Breast epithelium (tissue), 4 donors: ENCODE data around the gene CRHR2. TPM values are rescaled to one million over a fixed set of nuclear protein-coding genes. Genes with fewer than 3 reads are reported as not detected.

Experiments
- DNase-seq, 2 donors: peaks; one replicate each; pipeline ENCODE4 v3.0.0-alpha.2; 2019; ENCODE audit warnings: low spot score in 2 of 2
- H3K27ac ChIP-seq, 2 donors: fragments of 200-600 bp; sonication (generic) in 1 of 2; one replicate each; pipeline ENCODE4 v1.5.1; 2016 to 2019; ENCODE audit warnings: mild to moderate bottlenecking in 1 of 2
- H3K27me3 ChIP-seq, 2 donors: fragments of 200-600 bp; sonication (generic) in 1 of 2; one replicate each; pipeline versions ENCODE4 v1.5.1 to v1.6.0; 2017 to 2019; ENCODE audit warnings: control low read depth in 1 of 2, mild to moderate bottlenecking in 1 of 2
- H3K36me3 ChIP-seq: fragments of 200-600 bp; one replicate; pipeline ENCODE4 v1.5.1; 2019
- H3K4me1 ChIP-seq, 2 donors: fragments of 200-600 bp; sonication (generic); one replicate each; pipeline ENCODE4 v1.5.1; 2016 to 2019; ENCODE audit warnings: control low read depth in 1 of 2
- H3K4me3 ChIP-seq, 3 donors: fragments of 200-600 bp; sonication (generic); 1 replicate in 2 of 3; 2 replicates in 1 of 3; pipeline ENCODE4 v1.5.1; 2016 to 2019; ENCODE audit warnings: mild to moderate bottlenecking in 3 of 3, moderate library complexity in 2 of 3
- H3K9me3 ChIP-seq, 2 donors: fragments of 200-600 bp; sonication (generic) in 1 of 2; one replicate each; pipeline ENCODE4 v1.5.1; 2016 to 2019; ENCODE audit warnings: control low read depth in 1 of 2
- POLR2A ChIP-seq: fragments of 450-650 bp; IDR thresholded peaks from one replicate; pipeline ENCODE4 v1.6.1; 2016; ENCODE audit warnings: antibody characterized with exemption, mild to moderate bottlenecking, moderate library complexity
- POLR2AphosphoS5 ChIP-seq, 3 donors: sonication (generic); formaldehyde crosslinking; IDR thresholded peaks; one replicate each; pipeline ENCODE4 v1.6.1; 2017; ENCODE audit warnings: antibody characterized with exemption in 3 of 3
- intact Hi-C: fragments of 100-400 bp; cut with DNase I; formaldehyde crosslinking; loops from one replicate; pipeline ENCODE4 v1.15.1; 2023; ENCODE audit warnings: low total_unique reads
- total RNA-seq, 3 donors: library from RNA; depleted of rRNA; stranded (reverse); fragments of >200 nt; gene quantifications; one replicate each; pipeline ENCODE4 v1.1.0, GENCODE V29; 2016
- TF ChIP-seq, protein P1 (sequence below), 3 donors: fragments of 450-650 bp; IDR thresholded peaks; one replicate each; pipeline ENCODE4 v1.5.1; 2016 to 2017; ENCODE audit warnings: antibody characterized with exemption in 3 of 3, mild to moderate bottlenecking in 3 of 3, moderate library complexity in 3 of 3

CRHR2 gene
- total RNA-seq, 3 donors from 2014 or later, result under 0.01 to 0.16 (median 0.15) TPM

DNA sequence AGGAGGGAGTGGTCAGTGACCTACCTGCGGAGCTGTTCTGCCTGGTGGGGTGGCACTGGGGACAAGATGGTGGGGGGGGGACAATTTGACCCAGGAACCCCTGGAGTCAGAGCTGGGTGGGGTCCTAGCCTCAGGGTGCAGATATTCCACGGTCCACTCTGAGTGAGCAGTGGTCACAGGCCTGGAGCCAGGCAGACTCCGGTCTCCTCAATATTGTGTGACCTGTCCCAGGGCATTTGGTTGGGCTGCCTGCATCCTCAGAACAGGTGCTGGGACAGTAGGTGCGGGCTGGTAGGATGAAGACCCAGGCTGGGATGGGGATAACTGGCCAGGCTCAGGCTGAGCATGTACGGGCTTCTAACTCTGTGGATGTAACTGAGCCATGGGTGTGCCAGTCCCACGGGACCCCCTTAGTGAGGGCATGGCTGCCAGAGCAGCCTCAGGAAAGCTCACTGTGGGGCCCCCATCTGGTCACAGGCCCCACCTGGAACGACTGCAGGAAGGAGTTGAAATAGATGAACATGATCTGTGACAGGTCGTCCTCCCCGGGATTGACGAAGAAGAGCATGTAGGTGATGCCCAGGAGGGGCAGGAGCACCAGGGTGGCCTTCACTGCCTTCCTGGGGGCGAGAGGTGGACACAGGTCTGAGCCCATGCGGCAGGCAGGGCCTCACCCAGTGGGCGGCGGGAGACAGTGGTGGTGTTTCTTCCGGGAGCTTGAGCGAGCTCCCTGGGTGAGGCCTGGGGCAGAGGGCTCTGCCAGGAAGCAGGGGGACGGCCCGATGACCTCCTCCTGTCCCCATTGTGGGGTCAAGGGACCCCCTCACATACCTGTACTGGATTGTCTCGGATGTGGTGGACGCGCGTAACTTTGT, 26.9 kb downstream of the CRHR2 start:
- Histone ChIP-seq H3K27me3 (no peaks in the 10 kb centered on the region), H3K9me3 (no peaks in the 10 kb centered on the region), H3K27ac (no peak overlapping the region), H3K36me3 (no peaks in the 10 kb centered on the region), H3K4me1 (no peaks in the 10 kb centered on the region), H3K4me3 (no peak overlapping the region)
- DNase-seq, result no peak
- TF ChIP-seq POLR2AphosphoS5 (IDR thresholded peaks at IDR 0.05) (no peak), POLR2A (no peak)
- TF ChIP-seq, protein P1, sequence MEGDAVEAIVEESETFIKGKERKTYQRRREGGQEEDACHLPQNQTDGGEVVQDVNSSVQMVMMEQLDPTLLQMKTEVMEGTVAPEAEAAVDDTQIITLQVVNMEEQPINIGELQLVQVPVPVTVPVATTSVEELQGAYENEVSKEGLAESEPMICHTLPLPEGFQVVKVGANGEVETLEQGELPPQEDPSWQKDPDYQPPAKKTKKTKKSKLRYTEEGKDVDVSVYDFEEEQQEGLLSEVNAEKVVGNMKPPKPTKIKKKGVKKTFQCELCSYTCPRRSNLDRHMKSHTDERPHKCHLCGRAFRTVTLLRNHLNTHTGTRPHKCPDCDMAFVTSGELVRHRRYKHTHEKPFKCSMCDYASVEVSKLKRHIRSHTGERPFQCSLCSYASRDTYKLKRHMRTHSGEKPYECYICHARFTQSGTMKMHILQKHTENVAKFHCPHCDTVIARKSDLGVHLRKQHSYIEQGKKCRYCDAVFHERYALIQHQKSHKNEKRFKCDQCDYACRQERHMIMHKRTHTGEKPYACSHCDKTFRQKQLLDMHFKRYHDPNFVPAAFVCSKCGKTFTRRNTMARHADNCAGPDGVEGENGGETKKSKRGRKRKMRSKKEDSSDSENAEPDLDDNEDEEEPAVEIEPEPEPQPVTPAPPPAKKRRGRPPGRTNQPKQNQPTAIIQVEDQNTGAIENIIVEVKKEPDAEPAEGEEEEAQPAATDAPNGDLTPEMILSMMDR (IDR thresholded peaks at IDR 0.05), result no peak
- intact Hi-C loops, result no loop called here

- Histone ChIP-seq H3K4me3 (no peak overlapping the region), H3K27ac (no peak overlapping the region), H3K36me3 (no peaks in the 10 kb centered on the region), H3K9me3 (no peaks in the 10 kb centered on the region), H3K4me1 (no peaks in the 10 kb centered on the region), H3K27me3 (no peaks in the 10 kb centered on the region)
- TF ChIP-seq POLR2A, result no peak
- TF ChIP-seq, protein P1 (IDR thresholded peaks at IDR 0.05), result no peak
- no peak for TF ChIP-seq POLR2AphosphoS5 (IDR thresholded peaks at IDR 0.05)
- DNase-seq, result no peak
- intact Hi-C loops, result no loop called here
Measured at GRCh38 chr7:30654296-30655090, 27.8 kb downstream of the CRHR2 start.

DNA sequence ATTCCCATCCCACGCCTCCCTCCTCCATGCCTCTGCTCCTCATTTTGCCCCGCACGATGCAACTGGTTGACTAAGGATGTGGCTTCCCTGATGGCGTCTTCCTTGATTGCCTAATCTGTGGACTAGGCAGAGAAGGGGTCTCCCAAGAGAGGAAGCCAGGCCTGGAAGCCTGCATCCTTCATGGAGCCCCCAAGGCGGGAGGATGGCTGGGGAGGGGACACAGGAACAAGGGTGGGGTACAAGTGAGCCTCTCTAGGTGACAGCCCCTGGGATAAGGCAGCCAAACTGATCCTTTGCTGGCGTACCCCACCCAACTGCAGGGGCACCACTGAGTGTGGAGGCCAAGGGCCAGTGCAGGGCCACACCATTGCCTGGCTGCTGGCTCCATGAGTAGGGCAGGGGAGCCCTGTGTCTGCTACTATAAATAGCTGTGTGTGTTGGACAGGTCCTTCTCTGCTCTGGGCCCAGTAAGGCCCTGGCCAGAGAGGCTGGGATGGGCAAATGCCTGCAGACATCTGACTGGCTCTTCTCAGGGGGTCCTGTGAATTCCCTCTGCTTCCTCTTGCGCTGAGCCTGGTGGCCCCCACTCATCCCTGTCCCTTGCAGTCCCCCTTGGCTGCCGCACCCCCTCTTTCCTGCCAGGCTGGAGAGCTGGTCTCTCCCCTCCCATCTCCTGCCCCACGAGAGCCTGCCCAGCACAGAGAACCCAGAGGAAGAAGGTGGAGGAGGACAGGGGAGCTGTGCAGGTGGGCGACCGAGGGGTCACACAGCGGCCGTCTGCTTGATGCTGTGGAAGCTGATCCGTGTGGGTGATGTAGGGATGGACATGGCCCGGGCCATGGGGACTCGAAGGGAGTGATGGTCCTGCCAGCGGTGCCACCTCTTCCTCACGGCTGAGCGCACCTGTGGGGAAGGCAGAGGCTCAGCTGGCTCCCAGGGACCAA, 29.3 kb downstream of the CRHR2 start:
- no peaks in the 10 kb centered on the region for H3K27me3 ChIP-seq
- no peak overlapping the region for H3K4me3 ChIP-seq
- no peaks in the 10 kb centered on the region for H3K4me1 ChIP-seq
- no peak for TF ChIP-seq POLR2AphosphoS5 (IDR thresholded peaks at IDR 0.05)
- no peak for TF ChIP-seq POLR2A
- TF ChIP-seq, protein P1 (IDR thresholded peaks at IDR 0.05), result no peak
- H3K36me3 ChIP-seq, result no peaks in the 10 kb centered on the region
- DNase-seq, result no peak
- no peaks in the 10 kb centered on the region for H3K9me3 ChIP-seq
- intact Hi-C loops, result no loop called here
- no peak overlapping the region for H3K27ac ChIP-seq

- no peaks in the 10 kb centered on the region for H3K9me3 ChIP-seq
- H3K27ac ChIP-seq, result no peak overlapping the region
- H3K27me3 ChIP-seq, result no peaks in the 10 kb centered on the region
- TF ChIP-seq, protein P1 (IDR thresholded peaks at IDR 0.05), result no peak
- TF ChIP-seq POLR2AphosphoS5 (IDR thresholded peaks at IDR 0.05) (no peak), POLR2A (no peak)
- no peaks in the 10 kb centered on the region for H3K36me3 ChIP-seq
- H3K4me3 ChIP-seq, result no peak overlapping the region
- no peaks in the 10 kb centered on the region for H3K4me1 ChIP-seq
- intact Hi-C loops, result no loop called here
- DNase-seq, result no peak
Measured at GRCh38 chr7:30652132-30652531, 30.1 kb downstream of the CRHR2 start.
